K562 (cell line): ENCODE data around the gene PDE4D.

Experiments
- NFYB ChIP-seq: IDR thresholded peaks from 2 replicates; pipeline ENCODE4 v1.6.1; 2011; ENCODE audit warnings: mild to moderate bottlenecking, moderate library complexity; ENCODE audit not compliant: insufficient read length; ENCODE audit errors: extremely low read depth
- POLR2A ChIP-seq: fragments of 450-650 bp; conservative IDR thresholded peaks from 2 replicates; pipeline ENCODE4 v1.6.1; 2016
- STAG1 ChIP-seq: sonication (generic); formaldehyde crosslinking; IDR thresholded peaks from 2 replicates; pipeline ENCODE4 v1.5.0; 2020; ENCODE audit warnings: missing genetic modification reagents, borderline replicate concordance
- ZFX ChIP-seq: sonication (generic); formaldehyde crosslinking; IDR thresholded peaks from 2 replicates; pipeline ENCODE4 v1.8.0; 2022; ENCODE audit warnings: mild to moderate bottlenecking, missing genetic modification reagents, moderate library complexity

- no peak for TF ChIP-seq STAG1 (CRISPR knock-in tag)
- TF ChIP-seq POLR2A: no peak
- no peak for TF ChIP-seq ZFX (CRISPR knock-in tag)
- no peak for TF ChIP-seq NFYB
Observed at GRCh38 chr5:59516161-59516560, 377.4 kb downstream of the PDE4D start.
